Right cardiac atrium (tissue), 5 donors: ENCODE measurements around the gene SLC10A7. TPM values are rescaled to one million over a fixed set of nuclear protein-coding genes. Genes with fewer than 3 reads are reported as not detected.

ENCODE experiments used
- ATAC-seq, 2 donors: fragments of 200-7000 bp; cut with Tn5 transposase; one replicate each; pipeline versions ENCODE4 v1.8.0 to v1.9.1; 2020; ENCODE audit warnings: moderate library complexity in 2 of 2, mild to moderate bottlenecking in 1 of 2
- DNase-seq, 3 donors: peaks; one replicate each; pipeline ENCODE4 v3.0.0-alpha.2; 2020
- H3K27ac ChIP-seq: one replicate; pipeline ENCODE4 v1.5.1; 2013; ENCODE audit warnings: mild to moderate bottlenecking, low read length, control low read depth, moderate library complexity
- H3K27me3 ChIP-seq: one replicate; pipeline ENCODE4 v1.6.1; 2013; ENCODE audit not compliant: control insufficient read depth, insufficient read depth
- H3K4me1 ChIP-seq: one replicate; pipeline ENCODE4 v1.6.1; 2013; ENCODE audit warnings: low read length; ENCODE audit not compliant: control insufficient read depth, insufficient read depth
- H3K4me3 ChIP-seq: one replicate; pipeline ENCODE4 v1.5.1; 2013; ENCODE audit warnings: low read length, control low read depth
- H3K9me3 ChIP-seq: one replicate; pipeline ENCODE4 v1.6.1; 2013; ENCODE audit warnings: low read length; ENCODE audit not compliant: control insufficient read depth
- WGBS: extraction: QIAGEN DNeasy Blood & Tissue Kit; methylation state at CpG from one replicate; pipeline ENCODE4 v1.1.7; 2013; 5-methylcytosine and 5-hydroxymethylcytosine counted together
- intact Hi-C, 4 donors: fragments of 100-400 bp; cut with DNase I; formaldehyde crosslinking; loops; one replicate each; pipeline versions ENCODE4 v1.11.0 to v1.14.0; 2022 to 2023
- long read RNA-seq, 4 donors: library from polyadenylated mRNA; unstranded; transcript quantifications; one replicate each; pipeline ENCODE4 v2.0.0, GENCODE V29; 2020 to 2021
- polyA plus RNA-seq: library from polyadenylated mRNA; stranded (reverse); fragments of 200-250 nt; gene quantifications from one replicate; pipeline ENCODE4 v1.2.3, GENCODE V29; 2013
- total RNA-seq, 4 donors: library from RNA; stranded (reverse); fragmentation: NEBNext Ultra II Directional; extraction: Animal tissue kit (Norgen Biotek cat#: 25700); gene quantifications; one replicate each; pipeline ENCODE4 v1.2.1, GENCODE V29; 2021
- donor health status: healthy with polysubstance abuse.
- donor health status: DM: no; HTN: yes; CAD: no.
- donor health status: DM: no; HTN: no; CAD: no.
- donor health status: DM: no; HTN: yes; CAD: no; lungs with severe emphysema.
- donor health status: DM: yes; HTN: yes; CAD: no.

SLC10A7 gene
- total RNA-seq (10 to 100 TPM in 1 of 4 donors, 1 to 10 TPM in 3; 5.0 to 10.7 (median 7.1) TPM), polyA plus RNA-seq (1.8 TPM)
- long read RNA-seq, donor 1, partial matches to known transcripts: 0 of 5 reads
- long read RNA-seq, donor 1, other reads (novel, unspliced or antisense): 1 of 5 reads
- long read RNA-seq, donor 2, partial matches to known transcripts: 0 of 1 reads
- long read RNA-seq, donor 2, other reads (novel, unspliced or antisense): 0 of 1 reads
- long read RNA-seq, donor 3, partial matches to known transcripts: 0 of 5 reads
- long read RNA-seq, donor 3, other reads (novel, unspliced or antisense): 0 of 5 reads
- long read RNA-seq, donor 4, partial matches to known transcripts: 0 of 3 reads
- long read RNA-seq, donor 4, other reads (novel, unspliced or antisense): 2 of 3 reads

GRCh38 chr4:146521541-146522097 lies at the start of gene SLC10A7:
Gene SLC10A7 (minus strand): TSS chr4:146521940. CDS start chr4:146521717, 223 bp downstream.
- H3K27ac ChIP-seq: peak within 1 kb of the TSS; percentile 70
- WGBS: under 1% methylated on average over 30 of the region's 30 CpGs
- H3K27me3 ChIP-seq: no peaks in the 10 kb centered on the region
- peak; percentile 76 to 89 (median 86) for DNase-seq
- no peaks in the 10 kb centered on the region for H3K4me1 ChIP-seq
- H3K4me3 ChIP-seq: peak within 1 kb of the TSS; percentile 98
- intact Hi-C loops: no loop called here
- no peaks in the 10 kb centered on the region for H3K9me3 ChIP-seq
- ATAC-seq: peak; percentile 96 to 98

- Histone ChIP-seq H3K27me3 (no peaks in the 10 kb centered on the region), H3K9me3 (no peaks in the 10 kb centered on the region), H3K4me3 (no peak overlapping the region), H3K4me1 (no peaks in the 10 kb centered on the region), H3K27ac (no peak overlapping the region)
- intact Hi-C loops: no loop called here
- DNase-seq (no peak), ATAC-seq (no peak)
- 43% methylated on average over 2 of the region's 2 CpGs for WGBS
Observed at GRCh38 chr4:146567396-146567795, 45.7 kb upstream of the SLC10A7 start.

- Histone ChIP-seq H3K4me3 (no peak overlapping the region), H3K27me3 (no peaks in the 10 kb centered on the region), H3K9me3 (no peaks in the 10 kb centered on the region), H3K27ac (no peak overlapping the region), H3K4me1 (no peaks in the 10 kb centered on the region)
- intact Hi-C loops: no loop called here
- WGBS: 57% methylated on average over 3 of the region's 3 CpGs
- ATAC-seq: no peak
- DNase-seq: no peak
Observed at GRCh38 chr4:146564492-146564891, 42.8 kb upstream of the SLC10A7 start.

- 74% methylated on average over 3 of the region's 3 CpGs for WGBS
- no peak overlapping the region for H3K27ac ChIP-seq
- no peaks in the 10 kb centered on the region for H3K9me3 ChIP-seq
- no peak for DNase-seq
- intact Hi-C loops: no loop called here
- no peak overlapping the region for H3K4me3 ChIP-seq
- no peaks in the 10 kb centered on the region for H3K27me3 ChIP-seq
- no peak for ATAC-seq
- H3K4me1 ChIP-seq: no peaks in the 10 kb centered on the region
Observed at GRCh38 chr4:146550161-146550560, 28.4 kb upstream of the SLC10A7 start.

- 62% methylated on average over 1 of the region's 1 CpG for WGBS
- no peaks in the 10 kb centered on the region for H3K9me3 ChIP-seq
- H3K27ac ChIP-seq: no peak overlapping the region
- ATAC-seq: no peak
- intact Hi-C loops: no loop called here
- DNase-seq: no peak
- H3K4me3 ChIP-seq: no peak overlapping the region
- no peaks in the 10 kb centered on the region for H3K4me1 ChIP-seq
- no peaks in the 10 kb centered on the region for H3K27me3 ChIP-seq
Observed at GRCh38 chr4:146548443-146548842, 26.7 kb upstream of the SLC10A7 start.

GRCh38 chr4:146545102-146545501 lies 23.4 kb upstream of the SLC10A7 start:
- Histone ChIP-seq H3K4me3 (no peak overlapping the region), H3K4me1 (no peaks in the 10 kb centered on the region), H3K9me3 (no peaks in the 10 kb centered on the region), H3K27ac (no peak overlapping the region), H3K27me3 (no peaks in the 10 kb centered on the region)
- no peak for ATAC-seq
- 74% methylated on average over 2 of the region's 2 CpGs for WGBS
- DNase-seq: no peak
- intact Hi-C loops: no loop called here

GRCh38 chr4:146534178-146534577 lies 12.4 kb upstream of the SLC10A7 start:
- H3K4me3 ChIP-seq: no peak overlapping the region
- H3K27me3 ChIP-seq: no peaks in the 10 kb centered on the region
- no peak overlapping the region for H3K27ac ChIP-seq
- no peak for ATAC-seq
- intact Hi-C loops: no loop called here
- H3K9me3 ChIP-seq: no peaks in the 10 kb centered on the region
- no peak for DNase-seq
- H3K4me1 ChIP-seq: no peaks in the 10 kb centered on the region

- Histone ChIP-seq H3K4me1 (no peaks in the 10 kb centered on the region), H3K4me3 (no peak overlapping the region), H3K9me3 (no peaks in the 10 kb centered on the region), H3K27me3 (no peaks in the 10 kb centered on the region), H3K27ac (no peak overlapping the region)
- intact Hi-C loops: no loop called here
- 24% methylated on average over 2 of the region's 2 CpGs for WGBS
- DNase-seq (no peak), ATAC-seq (no peak)
Observed at GRCh38 chr4:146525754-146526153, 4.0 kb upstream of the SLC10A7 start.

- DNase-seq: no peak
- intact Hi-C loops: no loop called here
Observed at GRCh38 chr4:146524663-146525062, 2.9 kb upstream of the SLC10A7 start.

GRCh38 chr4:146522869-146523205 lies 1.1 kb upstream of the SLC10A7 start:
- no peaks in the 10 kb centered on the region for H3K4me1 ChIP-seq
- ATAC-seq: peak in 1 of 2 donors; percentile 8
- H3K9me3 ChIP-seq: no peaks in the 10 kb centered on the region
- H3K4me3 ChIP-seq: peak overlapping the region; percentile 98
- no peaks in the 10 kb centered on the region for H3K27me3 ChIP-seq
- DNase-seq: no peak
- intact Hi-C loops: no loop called here
- H3K27ac ChIP-seq: no peak overlapping the region
- 2% methylated on average over 7 of the region's 7 CpGs for WGBS

More at GRCh38 chr4:146524663-146525062, 2.9 kb upstream of the SLC10A7 start:
- H3K4me3 ChIP-seq: no peak overlapping the region
- WGBS: 90% methylated on average over 3 of the region's 3 CpGs
- H3K27me3 ChIP-seq: no peaks in the 10 kb centered on the region
- H3K9me3 ChIP-seq: no peaks in the 10 kb centered on the region
- no peak for ATAC-seq
- no peak overlapping the region for H3K27ac ChIP-seq
- H3K4me1 ChIP-seq: no peaks in the 10 kb centered on the region

GRCh38 chr4:146522098-146522868 lies 543 bp upstream of the SLC10A7 start:
- H3K9me3 ChIP-seq: no peaks in the 10 kb centered on the region
- ATAC-seq (peak; percentile 99), DNase-seq (peak; percentile 93 to 98 (median 93))
- no peaks in the 10 kb centered on the region for H3K27me3 ChIP-seq
- WGBS: under 1% methylated on average over 62 of the region's 62 CpGs
- intact Hi-C loops: no loop called here
- H3K4me1 ChIP-seq: no peaks in the 10 kb centered on the region
- H3K27ac ChIP-seq: no peak overlapping the region
- peak overlapping the region; percentile 98 for H3K4me3 ChIP-seq
